Hematopoietic multipotent progenitor cell treated with erythropoietin and hydrocortisone succinate and interleukin-3 and kit ligand, for 8 days (in vitro differentiated cells): ENCODE data around the gene FA2H.
A peak's percentile ranks its signal among the peaks of the same experiment; 100 is the strongest.
"Not testable (repeated sequence)": the region's sequence is repeated elsewhere in the genome, so short reads cannot be mapped to it uniquely, and the experiment has no call there.

ENCODE experiments used
- DNase-seq: peaks from one replicate; pipeline ENCODE4 v3.0.0-alpha.2; 2015

Gene FA2H

DNA sequence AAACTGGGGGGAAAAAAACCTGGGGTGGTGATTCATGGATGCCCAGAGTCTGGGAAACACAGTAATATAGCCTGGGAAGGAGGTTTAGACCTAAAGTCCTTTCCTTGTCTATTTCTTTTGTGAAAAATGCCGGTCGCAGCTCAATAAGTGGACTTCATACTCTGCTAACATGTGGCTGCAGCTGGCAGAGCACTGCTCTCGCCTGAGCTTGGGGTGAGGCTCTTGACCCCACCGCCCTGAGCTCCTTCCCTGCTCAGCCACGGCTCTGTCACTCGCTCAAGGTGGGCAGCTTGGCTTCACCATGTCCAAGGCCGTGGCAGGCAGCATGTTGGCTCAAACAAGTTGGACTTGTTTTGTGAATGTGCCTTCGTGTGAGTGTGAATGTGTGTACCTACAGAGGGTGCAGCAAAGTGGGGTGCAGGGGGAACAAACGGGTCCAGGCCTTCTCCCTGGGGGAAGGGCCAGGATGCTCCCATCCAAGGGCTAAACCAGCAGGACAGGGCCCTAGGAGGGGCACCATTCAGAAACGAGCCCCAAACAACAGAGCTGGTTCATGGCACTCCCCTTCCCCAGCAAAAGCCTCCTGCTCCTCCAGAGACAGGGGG is 4.9 kb downstream of the FA2H start:
- DNase-seq = no peak

DNA sequence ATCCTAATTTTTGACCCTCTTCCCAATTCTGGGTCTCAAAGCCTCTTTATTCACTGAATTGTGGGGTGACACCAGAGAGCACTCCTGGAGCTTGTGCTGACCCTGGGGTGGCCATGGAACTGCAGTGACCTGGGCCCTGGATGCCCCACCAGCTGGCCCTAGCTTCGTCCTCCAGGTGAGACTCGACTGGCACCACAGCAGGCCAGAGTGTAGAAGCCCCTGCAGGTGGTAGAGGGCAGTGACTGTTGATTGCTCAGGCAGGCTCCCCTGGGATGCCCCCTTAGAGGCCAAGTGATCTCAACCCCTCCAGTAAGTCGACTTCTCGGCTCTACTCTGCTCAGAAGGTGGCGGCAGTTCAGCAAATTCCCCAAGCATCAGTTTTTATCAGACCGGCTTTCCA is 6.4 kb downstream of the FA2H start:
- DNase-seq = no peak

DNA sequence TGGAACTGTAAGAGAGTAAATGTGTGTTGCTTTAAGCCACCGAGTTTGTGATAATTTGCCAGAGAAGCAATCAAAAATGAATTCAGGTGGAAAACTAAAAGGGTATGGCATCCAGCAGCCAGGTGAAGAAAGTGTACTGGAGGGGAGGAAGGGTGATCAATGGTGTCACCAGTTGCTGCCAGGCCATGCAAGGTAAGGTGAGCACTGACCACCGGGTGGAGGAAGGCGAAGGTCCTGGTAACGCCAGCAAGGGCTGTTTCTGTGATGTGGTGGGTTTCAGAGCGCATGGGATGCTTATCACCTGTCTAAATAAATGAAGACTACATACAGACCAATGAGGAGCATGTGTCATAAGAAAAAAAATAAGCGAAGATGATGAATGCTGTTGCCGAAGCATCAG is 6.9 kb downstream of the FA2H start:
- no peak for DNase-seq

DNA sequence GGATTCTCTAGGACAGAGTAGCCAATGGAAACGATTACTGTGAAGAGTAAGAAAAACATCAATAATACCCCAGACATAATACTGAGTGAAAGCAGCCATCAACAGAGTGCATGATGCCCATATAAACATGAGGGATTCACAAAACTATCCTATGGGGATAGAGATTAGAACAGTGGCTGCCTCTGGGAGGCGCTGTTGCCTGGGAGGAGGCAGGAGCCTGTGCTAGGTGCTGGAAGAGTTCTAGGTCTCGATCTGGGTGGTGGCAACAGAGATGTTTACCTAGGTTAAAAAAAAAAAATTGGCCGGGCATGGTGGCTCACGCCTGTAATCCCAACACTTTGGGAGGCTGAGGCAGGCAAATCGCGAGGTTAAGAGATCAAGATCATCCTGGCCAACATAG is 7.9 kb downstream of the FA2H start:
- peak; percentile 14 for DNase-seq

DNA sequence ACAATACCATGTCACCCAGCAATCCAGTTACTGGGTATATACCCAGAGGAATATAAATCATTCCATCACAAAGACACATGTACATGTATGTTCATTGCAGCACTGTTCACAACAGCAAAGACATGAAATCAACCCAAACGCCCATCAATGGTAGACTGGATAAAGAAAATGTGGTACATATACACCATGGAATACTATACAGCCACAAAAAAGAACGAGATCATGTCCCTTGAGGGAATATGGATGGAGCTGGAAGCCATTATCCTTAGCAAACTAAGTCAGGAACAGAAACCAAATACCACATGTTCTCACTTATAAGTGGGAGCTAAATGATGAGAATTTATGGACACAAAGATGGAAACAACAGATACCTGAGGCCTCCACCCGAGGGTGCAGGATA is 10.4 kb downstream of the FA2H start:
- not testable (repeated sequence) for DNase-seq

DNA sequence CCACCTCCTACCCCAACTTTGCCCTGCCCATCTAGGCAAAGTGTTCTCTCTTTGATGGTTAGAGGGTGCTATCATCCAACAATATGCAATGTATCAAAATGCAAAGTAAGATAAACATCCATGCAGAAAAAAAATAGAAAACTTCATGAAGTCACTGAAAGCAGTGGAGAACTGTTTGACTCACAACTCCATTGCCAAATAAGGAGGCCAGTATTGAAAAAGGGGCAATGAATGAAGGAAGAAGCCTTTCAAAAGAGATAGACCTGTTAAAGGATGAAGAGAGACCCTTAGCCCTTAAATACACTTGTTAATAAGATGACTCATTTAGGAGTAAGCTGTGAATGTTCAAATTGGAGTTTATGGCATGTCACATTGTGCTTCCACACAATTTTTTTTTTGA is 13.0 kb downstream of the FA2H start:
- DNase-seq = no peak

DNA sequence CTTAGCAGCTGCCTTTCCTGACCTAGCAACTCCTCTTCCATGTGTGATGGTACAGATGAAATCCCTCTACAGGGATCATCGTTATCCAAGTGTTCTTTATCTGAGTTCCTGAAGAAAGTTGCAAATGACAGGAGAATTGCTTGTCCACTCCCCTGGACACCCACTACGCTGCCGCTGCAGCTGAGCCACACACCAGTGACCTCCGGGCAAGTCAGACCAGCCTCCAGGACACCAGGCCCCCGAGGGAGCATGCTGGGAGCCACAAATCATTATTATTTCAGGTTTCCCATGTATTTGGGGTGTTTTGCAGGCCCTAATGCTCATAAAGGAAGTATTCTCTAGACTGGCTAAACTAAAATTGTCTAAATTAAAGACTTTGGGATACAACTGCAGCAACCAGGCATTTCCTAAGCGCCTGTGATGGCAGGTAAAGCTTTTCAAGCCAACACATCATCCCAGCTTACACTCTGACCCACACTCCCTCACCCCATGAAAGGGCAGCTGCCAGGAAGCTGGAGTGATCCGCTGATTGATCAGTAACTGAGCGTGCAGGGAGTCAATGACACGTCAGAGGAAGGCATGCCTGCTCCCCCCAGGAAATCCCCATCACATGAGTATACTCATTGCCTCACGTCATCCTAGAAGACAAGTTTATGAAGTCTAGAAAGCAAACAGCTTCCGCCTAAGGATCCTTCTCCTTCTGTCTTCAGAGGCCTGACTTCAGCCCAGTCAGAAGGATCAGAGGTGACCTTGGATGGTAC is 14.4 kb downstream of the FA2H start:
- DNase-seq = no peak

DNA sequence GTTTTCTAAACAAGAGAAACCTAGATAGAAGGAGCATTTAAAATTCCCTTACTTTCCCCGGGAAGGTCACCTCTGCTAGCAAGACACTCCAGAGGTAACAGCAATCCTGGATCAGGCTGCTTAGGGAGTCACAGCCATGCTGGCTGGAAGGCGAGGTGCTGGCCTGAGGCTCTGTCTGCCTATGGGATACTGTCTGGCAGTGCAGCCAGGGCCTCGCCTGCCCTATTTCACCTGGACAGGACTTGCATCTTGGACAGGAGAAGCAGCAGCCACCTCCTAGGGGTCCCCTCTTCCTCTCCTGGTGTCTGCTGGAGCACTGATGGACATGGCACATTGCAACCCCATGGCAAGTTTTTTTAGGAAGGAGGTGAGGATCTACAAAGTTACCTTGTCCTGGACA is 15.1 kb downstream of the FA2H start:
- no peak for DNase-seq

DNA sequence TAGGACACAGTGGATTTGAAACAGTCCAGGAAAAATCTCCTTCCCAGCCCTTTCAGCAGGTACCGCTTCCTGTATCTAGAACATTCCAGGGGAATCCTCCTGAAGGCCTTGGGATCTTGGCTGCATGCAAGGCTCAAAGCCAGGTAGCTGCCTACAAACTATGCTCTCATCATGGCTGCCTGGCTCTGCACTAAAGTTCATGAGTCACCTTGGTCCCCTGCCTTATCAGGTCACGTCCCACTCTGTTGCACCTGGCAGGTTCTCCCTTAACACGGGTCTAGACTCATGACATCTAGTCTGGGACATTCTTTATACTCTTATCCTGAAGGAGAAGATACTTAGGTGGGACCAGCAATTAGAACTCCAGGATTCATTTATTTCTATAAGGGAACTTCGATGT is 15.8 kb downstream of the FA2H start:
- no peak for DNase-seq

DNA sequence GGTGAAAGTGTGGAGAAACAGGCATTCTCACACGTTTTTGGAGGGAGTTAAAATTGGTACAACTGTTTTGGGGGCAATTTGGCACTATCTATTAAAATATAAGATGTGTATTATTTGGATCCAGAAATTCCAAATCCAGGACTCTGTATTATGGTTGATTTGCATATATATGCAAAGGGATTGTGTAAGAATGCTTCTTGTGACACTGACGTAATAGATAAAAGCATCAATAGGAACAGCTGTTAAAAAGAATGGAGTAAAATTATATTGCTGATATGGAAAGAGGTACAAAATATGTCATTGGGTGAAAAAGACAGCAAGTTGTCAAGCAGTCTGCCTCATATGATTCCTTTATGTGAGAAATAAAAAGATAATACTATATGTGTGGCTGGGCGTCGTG is 17.3 kb downstream of the FA2H start:
- no peak for DNase-seq

DNA sequence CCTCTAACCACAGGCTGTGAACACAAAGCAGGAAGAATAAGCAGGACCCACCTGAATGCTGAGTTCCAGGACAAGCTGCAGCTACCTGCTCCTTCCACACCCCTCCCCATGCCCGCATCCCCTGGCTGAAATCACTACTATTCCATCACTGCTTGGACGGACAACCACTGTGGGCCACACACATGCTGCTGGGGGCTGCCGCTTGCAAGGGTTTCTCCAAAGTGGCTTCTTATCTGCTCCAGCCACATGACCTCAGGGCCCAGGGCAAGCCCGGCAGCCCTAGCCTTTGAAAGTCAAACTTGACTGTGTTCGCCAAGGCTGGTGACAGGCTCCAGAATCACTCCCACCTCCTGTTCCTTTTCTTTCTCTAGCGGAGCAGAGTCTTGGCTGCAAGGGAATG is 18.4 kb downstream of the FA2H start:
- peak; percentile 31 for DNase-seq

DNA sequence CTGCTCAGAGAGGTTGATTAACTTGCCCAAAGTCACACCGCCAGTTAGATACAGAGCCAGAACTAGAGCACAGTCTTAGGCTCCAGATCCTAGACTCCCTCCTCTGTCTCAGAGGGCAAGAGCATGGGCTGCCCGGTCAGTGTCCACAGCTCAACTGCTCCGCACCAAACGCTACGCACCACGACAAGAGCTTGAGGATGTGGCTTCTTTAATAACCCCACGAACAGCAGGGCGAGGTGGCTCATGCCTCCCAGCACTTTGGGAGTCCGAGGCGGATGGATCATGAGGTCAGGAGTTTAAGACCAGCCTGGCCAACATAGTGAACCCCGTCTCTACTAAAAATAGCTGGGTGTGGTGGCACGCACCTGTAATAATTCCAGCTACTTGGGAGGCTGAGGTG is 21.4 kb downstream of the FA2H start:
- no peak for DNase-seq

DNA sequence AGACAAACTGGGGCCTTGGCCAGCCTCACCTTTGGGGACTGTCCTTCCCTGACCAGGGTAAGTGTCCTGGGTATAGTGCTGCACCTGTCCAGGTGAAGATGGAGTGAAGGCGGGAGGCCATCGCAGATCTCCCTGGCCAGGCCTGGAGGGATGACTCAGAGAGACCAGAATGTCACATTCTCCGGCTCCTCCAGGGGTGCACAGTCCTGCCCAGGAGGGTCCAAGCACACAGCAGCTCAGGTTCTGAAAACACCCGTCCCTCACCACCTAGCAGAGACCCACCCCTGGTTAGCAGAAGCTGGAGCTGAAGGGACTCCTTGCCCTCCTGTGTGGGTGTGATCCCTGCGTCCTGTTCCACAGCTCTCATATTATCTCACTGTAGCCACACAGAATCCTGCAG is 21.9 kb downstream of the FA2H start:
- no peak for DNase-seq

DNA sequence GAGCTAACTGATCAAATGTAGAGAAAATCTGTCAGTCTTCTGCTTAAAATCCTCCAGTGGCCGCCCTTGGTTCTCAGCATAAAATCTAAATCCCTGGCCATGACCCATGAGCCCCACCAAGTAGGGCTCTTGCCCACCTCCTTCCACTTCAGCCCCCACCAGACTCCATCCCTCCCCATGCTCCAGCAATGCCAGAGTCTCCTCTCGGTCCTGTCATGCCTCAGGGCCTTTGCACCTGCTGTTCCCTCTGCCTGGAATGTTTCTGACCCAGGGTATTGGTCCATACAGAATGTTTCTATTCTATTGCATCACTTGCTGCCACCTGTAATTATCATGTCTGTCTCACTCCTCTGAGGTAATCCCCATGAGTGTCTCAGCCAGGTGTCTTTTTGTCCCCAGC is 22.4 kb downstream of the FA2H start:
- DNase-seq = no peak

DNA sequence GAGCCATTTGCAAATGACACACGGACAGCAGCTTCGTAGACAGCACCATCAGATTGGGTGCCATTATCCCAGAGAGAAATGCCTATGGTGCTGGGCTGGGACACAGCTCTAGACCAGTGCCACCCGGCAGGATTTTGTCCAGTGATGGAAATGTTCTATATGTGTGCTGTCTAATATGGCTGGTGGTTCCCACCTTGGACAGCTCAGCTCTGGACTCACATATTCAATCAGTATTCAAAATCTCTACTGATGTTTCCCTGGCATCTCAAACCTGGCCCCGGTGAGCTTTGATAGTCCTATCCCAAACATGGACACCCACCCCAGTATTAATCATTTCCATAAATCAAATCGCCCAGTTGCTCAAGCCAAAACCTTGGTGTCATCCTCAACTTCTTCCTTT is 23.0 kb downstream of the FA2H start:
- no peak for DNase-seq

DNA sequence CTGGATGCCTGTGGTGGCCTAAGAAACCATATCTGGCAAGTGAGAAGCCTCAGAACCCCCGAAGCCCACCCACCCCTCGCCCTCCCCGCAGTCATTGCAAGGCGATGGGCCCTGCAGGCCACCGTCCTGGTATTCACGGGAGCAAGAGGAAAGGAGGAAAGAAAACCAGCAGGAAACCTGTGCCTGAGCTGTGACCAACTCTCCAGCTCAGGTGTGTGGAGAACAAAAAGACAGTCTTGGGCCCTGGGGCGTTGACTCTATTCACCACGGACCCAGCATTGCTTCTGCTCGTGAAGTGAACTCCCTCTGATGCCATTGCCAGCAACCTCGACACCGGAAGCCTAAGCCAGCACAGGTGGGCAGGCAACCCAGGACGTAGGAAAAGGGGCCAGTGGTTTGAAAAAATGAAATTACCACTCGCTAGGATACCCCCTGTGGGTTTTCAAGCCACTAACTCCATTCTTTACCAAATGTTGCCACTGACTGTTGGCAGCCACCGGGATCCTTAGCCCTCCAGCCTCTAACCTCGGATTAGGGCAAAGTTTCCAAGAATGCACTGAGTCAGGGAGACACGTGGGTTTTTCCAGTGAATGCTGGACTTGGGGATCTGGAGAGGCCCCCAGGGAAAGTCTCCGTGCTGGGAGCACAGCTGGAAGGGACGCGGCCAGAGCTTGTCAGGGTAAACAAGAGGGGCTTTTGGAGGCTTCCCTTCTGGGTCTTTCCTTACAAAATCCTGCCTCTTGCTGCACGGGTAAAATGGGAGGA is 25.1 kb downstream of the FA2H start:
- no peak for DNase-seq

DNA sequence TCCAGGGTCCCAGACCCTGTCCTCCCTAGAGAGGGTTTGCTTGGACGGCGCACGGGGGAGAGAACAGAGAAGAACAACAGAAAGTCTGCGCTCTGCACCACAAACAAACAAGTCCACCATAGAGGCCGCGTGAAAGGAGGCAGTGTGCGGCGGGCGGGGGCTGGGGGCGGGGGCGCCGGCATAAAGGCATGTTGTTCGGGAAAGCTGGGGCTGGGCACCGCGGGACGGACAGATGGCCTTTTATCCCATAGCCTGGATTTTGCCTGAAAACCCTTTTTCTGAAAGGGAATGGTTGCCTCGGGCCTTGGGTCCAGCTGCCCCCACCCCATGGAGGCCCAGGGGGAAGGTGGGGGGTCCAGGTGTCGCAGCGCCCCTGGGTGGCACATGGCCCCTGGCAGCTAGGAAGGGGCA is 26.0 kb downstream of the FA2H start:
- DNase-seq = no peak

DNA sequence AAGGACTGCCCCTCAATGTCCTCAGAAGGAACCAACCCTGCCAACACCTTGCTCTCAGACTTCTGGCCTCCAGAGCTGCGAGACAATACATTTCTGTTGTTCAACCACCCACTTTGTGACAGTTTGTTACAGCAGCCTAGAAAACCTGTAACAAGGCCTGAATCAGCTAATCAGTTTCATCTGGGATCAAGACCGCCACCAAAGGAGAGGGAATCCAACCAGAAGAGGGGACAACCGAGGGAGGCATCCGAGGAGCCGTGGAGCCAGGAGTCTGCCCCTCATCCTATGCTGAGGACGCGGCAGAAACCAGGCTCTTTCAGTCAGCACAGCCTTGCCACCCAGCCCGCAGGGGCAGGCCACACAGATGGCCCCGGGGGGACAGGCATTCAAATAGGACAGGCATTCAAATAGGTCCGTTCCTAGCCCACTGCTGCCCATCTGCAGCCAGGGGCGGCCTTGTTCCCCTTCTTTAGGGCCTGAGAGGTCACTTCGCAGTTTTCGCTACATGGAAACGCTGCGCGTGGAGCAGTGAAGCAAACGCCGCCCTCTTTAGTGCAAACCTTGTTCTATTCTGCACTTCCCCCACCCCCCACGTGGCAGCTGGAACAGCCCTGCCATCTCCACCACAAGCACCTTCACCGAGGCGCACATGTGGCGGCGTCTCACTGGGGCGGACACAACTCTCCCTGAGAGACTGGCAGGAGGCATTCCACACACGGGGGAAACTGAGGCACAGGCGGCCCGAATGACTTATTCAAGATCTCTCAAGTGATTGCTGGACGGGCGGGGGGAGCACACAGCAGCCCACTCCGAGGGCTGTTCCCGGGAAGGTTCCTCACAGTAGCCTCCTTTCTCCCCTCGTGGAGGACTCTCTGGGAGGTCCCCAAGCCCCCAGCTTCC is 26.7 kb downstream of the FA2H start:
- no peak for DNase-seq

DNA sequence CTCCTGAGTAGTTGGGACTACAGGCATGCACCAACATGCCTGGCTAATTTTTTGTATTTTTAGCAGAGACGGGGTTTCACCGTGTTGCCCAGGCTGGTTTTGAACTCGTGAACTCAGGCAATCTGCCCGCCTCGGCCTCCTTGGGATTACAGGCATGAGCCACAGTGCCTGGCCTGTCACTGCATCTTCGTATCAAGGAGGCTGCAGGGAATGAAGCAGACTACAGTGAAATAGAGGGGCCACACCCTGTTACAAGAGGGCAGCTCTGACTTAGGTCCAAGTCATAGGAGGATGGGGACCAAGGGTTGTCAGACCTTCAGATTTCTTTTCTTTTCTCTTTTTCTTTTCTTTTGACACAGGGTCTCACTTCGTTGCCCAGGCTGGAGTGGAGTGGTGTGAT is 28.7 kb downstream of the FA2H start:
- DNase-seq = no peak

DNA sequence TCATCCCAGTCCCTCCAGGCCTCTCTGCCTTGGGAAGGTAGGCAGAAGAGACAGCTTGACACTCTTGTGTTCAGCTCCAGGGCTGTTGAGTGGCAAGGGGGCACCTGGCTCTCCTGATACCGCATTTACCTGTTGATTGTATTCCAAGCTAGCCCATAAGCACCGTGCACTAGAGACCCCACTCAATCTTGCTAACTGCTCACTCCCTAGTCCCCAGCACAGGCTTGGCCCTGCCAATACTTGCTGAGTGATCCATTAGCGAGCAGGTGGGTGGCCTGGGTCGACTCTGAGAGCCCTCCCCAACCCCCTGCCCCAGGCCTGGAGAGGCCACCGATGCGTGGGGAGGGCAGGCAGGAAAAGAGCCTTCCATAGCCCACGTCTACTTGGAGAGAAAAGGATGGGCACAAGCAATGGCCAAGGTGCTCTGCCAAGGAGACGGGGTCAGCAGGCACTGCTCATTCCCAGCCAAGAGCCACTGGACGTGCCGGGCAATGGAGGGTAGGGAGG is 29.5 kb downstream of the FA2H start:
- DNase-seq = no peak

DNA sequence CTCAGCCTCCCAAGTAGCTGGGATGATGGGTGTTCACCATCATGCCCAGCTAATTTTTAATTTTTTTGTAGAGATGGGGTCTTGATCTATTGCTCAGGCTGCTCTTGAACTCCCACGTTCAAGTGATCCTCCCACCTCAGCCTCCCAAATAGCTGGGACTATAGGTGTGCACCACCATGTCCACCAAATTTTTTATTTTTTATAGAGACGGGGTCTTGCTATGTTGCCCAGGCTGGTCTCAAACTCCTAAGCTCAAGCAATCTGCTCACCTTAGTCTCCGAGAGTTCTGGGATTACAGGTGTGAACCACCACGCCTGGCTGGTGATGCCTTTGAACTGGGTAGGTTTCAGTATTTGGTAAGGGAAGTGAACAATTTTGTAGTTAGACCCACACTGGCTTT is 30.1 kb downstream of the FA2H start:
- DNase-seq = no peak

DNA sequence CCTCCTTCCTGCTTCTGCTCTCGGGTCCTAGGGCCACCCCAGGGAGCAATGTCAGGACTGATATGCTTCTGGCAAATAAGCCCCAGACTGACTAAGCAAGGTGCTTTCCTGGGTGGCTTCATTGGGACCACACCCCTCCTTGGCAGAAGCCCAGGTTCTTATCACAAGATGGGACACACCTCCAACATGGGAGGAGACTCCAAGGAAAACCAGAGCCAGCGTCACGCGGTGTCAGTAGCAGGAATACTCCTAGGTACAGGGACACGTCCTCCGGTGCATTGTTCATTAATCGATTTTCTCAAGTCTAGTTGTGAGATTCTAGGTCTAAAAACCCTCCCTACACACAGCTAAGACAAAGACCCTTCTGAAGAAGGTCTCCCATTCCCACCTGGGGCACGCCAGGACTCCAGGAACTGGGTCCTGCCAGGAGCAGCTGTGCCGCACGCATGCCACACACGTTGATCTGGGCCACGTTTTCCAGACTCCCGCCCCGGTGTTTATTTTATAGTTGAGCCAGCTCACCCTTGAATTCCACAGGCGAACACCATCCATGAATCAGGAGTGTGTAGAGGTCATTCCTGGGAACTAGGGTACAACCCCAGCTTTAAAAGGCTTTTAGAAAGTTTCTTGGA is 30.8 kb downstream of the FA2H start:
- peak; percentile 71 for DNase-seq
